MM.1S (cell line): ENCODE results near the gene MAGI2.

ENCODE experiments used
- DNase-seq: peaks from one replicate; pipeline ENCODE4 v3.0.0-alpha.2; 2015
- H2AFZ ChIP-seq: fragments of 300-600 bp; sonication (generic); 2 replicates; pipeline ENCODE4 v1.6.0; 2016; ENCODE audit warnings: antibody characterized with exemption, low read length
- H3F3A ChIP-seq: fragments of 300-600 bp; sonication (generic); 2 replicates; pipeline ENCODE4 v1.6.1; 2016; ENCODE audit warnings: mild to moderate bottlenecking, antibody characterized with exemption, low read length, moderate library complexity, mixed read lengths; ENCODE audit not compliant: insufficient read depth
- H3K27ac ChIP-seq: fragments of 300-600 bp; sonication (generic); 2 replicates; pipeline ENCODE4 v1.5.1; 2016; ENCODE audit warnings: mild to moderate bottlenecking, low read length
- H3K27me3 ChIP-seq: fragments of 300-600 bp; sonication (generic); replicated peaks from 2 replicates; pipeline ENCODE4 v1.6.0; 2016; ENCODE audit warnings: low read length; ENCODE audit not compliant: insufficient read depth
- H3K36me3 ChIP-seq: fragments of 300-600 bp; sonication (generic); replicated peaks from 2 replicates; pipeline ENCODE4 v1.6.1; 2016; ENCODE audit warnings: mild to moderate bottlenecking, low read length, mixed read lengths; ENCODE audit not compliant: insufficient read depth
- H3K4me1 ChIP-seq: fragments of 300-600 bp; sonication (generic); 2 replicates; pipeline ENCODE4 v1.6.1; 2016; ENCODE audit warnings: low read length, mixed read lengths
- H3K4me2 ChIP-seq: fragments of 300-600 bp; sonication (generic); 2 replicates; pipeline ENCODE4 v1.6.0; 2016; ENCODE audit warnings: low read depth, low read length
- H3K4me3 ChIP-seq: fragments of 300-600 bp; sonication (generic); 2 replicates; pipeline ENCODE4 v1.5.1; 2016; ENCODE audit warnings: low read length, mixed read lengths
- H3K79me2 ChIP-seq: fragments of 300-600 bp; sonication (generic); 2 replicates; pipeline ENCODE4 v1.6.1; 2016; ENCODE audit warnings: mixed run types, low read length, mixed read lengths
- H3K9ac ChIP-seq: fragments of 300-600 bp; sonication (generic); 2 replicates; pipeline ENCODE4 v1.6.1; 2016; ENCODE audit warnings: low read length, mixed read lengths
- H3K9me2 ChIP-seq: fragments of 300-600 bp; sonication (generic); replicated peaks from 2 replicates; pipeline ENCODE4 v1.6.1; 2016; ENCODE audit warnings: mild to moderate bottlenecking, low read length, mixed read lengths; ENCODE audit not compliant: insufficient read depth
- H3K9me3 ChIP-seq: fragments of 300-600 bp; sonication (generic); replicated peaks from 2 replicates; pipeline ENCODE4 v1.6.1; 2016; ENCODE audit warnings: mild to moderate bottlenecking, low read length, mixed read lengths; ENCODE audit not compliant: insufficient read depth
- H4K20me1 ChIP-seq: fragments of 300-600 bp; sonication (generic); 2 replicates; pipeline ENCODE4 v1.6.1; 2016; ENCODE audit warnings: mild to moderate bottlenecking, low read length, moderate library complexity, mixed read lengths; ENCODE audit not compliant: insufficient read depth
- EZH2 ChIP-seq: fragments of 300-600 bp; sonication (generic); optimal IDR thresholded peaks from 2 replicates; pipeline ENCODE3; 2017; ENCODE audit warnings: low read depth, mild to moderate bottlenecking, antibody characterized with exemption, low read length, mixed read lengths
- EZH2phosphoT487 ChIP-seq: fragments of 300-600 bp; sonication (generic); IDR thresholded peaks from 2 replicates; pipeline ENCODE4 v1.6.1; 2018; ENCODE audit warnings: antibody characterized with exemption, low read length
- TF ChIP-seq, protein P1 (sequence below): fragments of 300-600 bp; sonication (generic); IDR thresholded peaks from 2 replicates; pipeline ENCODE4 v1.5.1; 2016; ENCODE audit warnings: antibody characterized with exemption, low read length, mixed read lengths

MAGI2 gene

DNA sequence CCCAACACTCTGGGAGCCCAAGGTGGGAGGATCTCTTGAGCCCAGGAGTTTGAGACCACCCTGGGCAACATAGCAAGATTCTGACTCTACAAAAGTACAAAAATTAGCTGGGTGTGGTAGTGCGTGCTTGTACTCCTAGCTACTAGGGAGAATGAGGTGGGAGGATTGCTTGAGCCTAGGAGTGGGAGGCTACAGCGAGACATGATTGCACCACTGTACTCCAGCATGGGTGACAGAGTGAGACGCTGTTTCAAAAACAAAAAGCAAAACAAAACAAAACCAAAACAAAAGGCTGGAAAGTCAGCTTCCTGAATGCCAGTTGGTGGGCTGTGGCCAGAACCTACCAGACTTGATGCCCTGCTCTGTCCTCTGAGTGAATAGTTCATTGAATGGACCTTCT lies 1412.0 kb downstream of the MAGI2 start:
- Histone ChIP-seq H3K27ac (no peak overlapping the region), H3K9me2 (no peaks in the 10 kb centered on the region), H3K4me3 (no peak overlapping the region), H3K4me1 (no peaks in the 10 kb centered on the region; the same call in 1 of the 2 replicates), H3K9ac (no peak overlapping the region), H4K20me1 (no peaks in the 10 kb centered on the region), H3K4me2 (no peak overlapping the region), H2AFZ (no peak overlapping the region), H3K27me3 (no peaks in the 10 kb centered on the region), H3F3A (no peaks in the 10 kb centered on the region), H3K9me3 (no peaks in the 10 kb centered on the region), H3K36me3 (no peaks in the 10 kb centered on the region), H3K79me2 (no peaks in the 10 kb centered on the region)
- TF ChIP-seq EZH2phosphoT487 (no peak), EZH2 (no peak)
- TF ChIP-seq, protein P1, sequence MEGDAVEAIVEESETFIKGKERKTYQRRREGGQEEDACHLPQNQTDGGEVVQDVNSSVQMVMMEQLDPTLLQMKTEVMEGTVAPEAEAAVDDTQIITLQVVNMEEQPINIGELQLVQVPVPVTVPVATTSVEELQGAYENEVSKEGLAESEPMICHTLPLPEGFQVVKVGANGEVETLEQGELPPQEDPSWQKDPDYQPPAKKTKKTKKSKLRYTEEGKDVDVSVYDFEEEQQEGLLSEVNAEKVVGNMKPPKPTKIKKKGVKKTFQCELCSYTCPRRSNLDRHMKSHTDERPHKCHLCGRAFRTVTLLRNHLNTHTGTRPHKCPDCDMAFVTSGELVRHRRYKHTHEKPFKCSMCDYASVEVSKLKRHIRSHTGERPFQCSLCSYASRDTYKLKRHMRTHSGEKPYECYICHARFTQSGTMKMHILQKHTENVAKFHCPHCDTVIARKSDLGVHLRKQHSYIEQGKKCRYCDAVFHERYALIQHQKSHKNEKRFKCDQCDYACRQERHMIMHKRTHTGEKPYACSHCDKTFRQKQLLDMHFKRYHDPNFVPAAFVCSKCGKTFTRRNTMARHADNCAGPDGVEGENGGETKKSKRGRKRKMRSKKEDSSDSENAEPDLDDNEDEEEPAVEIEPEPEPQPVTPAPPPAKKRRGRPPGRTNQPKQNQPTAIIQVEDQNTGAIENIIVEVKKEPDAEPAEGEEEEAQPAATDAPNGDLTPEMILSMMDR: no peak
- no peak for DNase-seq

DNA sequence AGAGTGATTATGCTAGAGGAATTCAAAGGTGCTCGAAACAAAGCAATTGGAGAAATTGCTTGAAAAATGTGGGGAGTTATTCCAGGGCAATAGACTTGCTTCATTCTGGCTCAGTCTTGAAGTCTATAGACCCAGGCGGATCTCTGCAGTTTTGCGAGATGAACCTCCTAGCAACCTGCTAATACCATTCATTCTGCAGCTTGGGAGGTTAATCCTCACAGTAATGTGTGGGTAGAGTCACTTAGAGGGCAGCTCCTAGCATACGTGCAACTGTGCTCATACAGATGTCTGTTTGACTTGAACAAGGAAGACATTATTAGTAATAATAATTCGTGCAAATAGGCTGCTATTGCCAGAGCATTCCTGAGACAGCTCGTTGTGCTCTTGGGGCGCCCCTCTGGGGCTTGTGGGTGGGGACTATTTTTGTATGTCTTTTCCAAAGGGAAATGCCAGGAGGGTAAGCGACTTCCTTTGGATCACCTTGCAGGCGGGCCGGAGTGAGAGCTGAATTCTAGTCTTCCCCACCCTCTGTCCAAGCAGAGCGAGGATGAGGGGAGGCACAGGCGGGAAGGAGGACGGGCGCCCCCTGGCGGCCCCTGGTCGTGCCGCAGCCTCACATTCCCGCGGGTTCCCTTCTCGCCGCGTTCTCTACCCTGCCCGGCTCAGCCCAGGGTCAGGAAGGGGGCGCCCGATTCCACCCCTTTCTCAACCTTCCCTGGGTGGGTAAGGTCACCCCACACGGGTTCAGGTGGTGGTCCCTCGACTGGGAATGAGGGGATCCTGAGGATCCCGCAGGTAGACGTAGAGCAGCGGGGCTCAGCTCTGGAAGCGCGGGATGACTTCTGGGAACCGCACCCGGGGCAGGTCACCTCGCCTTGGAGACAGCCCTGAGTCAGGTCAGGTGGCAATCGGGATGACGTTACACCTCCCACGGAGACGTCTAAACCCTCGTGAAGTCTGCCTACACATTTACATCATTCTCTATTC lies 1413.4 kb downstream of the MAGI2 start:
- no peaks in the 10 kb centered on the region for H3K79me2 ChIP-seq
- TF ChIP-seq, protein P1: no peak; the same call in 1 of the 2 replicates
- no peak for TF ChIP-seq EZH2phosphoT487

DNA sequence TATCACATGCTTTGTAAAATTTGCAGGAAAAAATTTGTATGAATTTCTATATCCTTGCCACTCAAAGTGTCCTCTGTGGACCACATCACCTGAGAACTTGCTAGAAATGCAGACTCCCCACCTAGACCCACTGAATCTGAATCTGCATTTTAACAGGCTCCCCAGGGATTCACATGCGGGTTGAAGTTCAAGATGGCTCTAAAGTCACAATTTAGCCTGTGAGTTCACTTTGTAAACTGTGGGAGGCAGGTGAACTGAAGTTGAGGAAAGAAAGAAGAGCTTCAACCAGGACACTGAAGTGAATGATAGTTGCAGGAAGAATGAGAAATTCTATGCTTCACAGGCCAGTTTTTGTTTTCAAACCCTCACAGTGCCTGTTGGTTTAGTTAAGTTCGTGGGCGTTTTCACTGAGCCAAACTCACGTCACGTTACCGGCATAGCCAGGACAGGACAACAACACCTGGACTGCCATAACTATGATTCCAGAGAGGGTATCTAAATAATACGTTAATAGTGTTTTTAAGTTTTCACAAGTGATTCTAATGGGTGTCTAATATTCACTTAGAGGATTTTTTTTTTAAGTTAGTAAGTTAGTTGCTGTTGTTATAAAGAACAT lies 1414.9 kb downstream of the MAGI2 start:
- Histone ChIP-seq H3K79me2 (no peaks in the 10 kb centered on the region), H3F3A (no peaks in the 10 kb centered on the region), H3K9ac (no peak overlapping the region), H3K4me2 (no peak overlapping the region), H3K36me3 (no peaks in the 10 kb centered on the region), H3K27me3 (no peaks in the 10 kb centered on the region), H3K4me1 (no peaks in the 10 kb centered on the region; the same call in 1 of the 2 replicates), H3K9me2 (no peaks in the 10 kb centered on the region), H4K20me1 (no peaks in the 10 kb centered on the region), H2AFZ (no peak overlapping the region), H3K9me3 (no peaks in the 10 kb centered on the region), H3K4me3 (no peak overlapping the region), H3K27ac (no peak overlapping the region)
- DNase-seq: no peak
- TF ChIP-seq EZH2phosphoT487 (no peak), EZH2 (no peak)
- TF ChIP-seq, protein P1: no peak

More for the DNA sequence above, 1413.4 kb downstream of the MAGI2 start:
- H3K4me3 ChIP-seq: no peak overlapping the region
- H3K9me3 ChIP-seq: no peaks in the 10 kb centered on the region
- no peak overlapping the region for H3K9ac ChIP-seq
- H3K27ac ChIP-seq: no peak overlapping the region
- no peak overlapping the region for H3K4me2 ChIP-seq
- H3K27me3 ChIP-seq: no peaks in the 10 kb centered on the region
- no peaks in the 10 kb centered on the region for H3F3A ChIP-seq
- H3K4me1 ChIP-seq: no peaks in the 10 kb centered on the region; the same call in 1 of the 2 replicates
- no peaks in the 10 kb centered on the region for H3K36me3 ChIP-seq
- H4K20me1 ChIP-seq: no peaks in the 10 kb centered on the region
- no peak overlapping the region for H2AFZ ChIP-seq
- no peak for DNase-seq
- no peaks in the 10 kb centered on the region for H3K9me2 ChIP-seq
